ENCODE data around the gene TENM4. TPM values are rescaled to one million over a fixed set of nuclear protein-coding genes. Genes with fewer than 3 reads are reported as not detected.

TENM4 gene
- polyA plus RNA-seq, 3 donors from 2014 or later = not detected

GRCh38 chr11:79438631-79439409 is 2.0 kb downstream of the TENM4 start:
- Mint-ChIP-seq H3K27me3 (ENCODE audit: low read depth in 3 of 3) (peaks cover 13 to 29% (median 18%) of the 10 kb centered on the region in 3 donors), H3K27ac (no peak overlapping the region), H3K9me3 (peaks cover 8 to 34% (median 23%) of the 10 kb centered on the region in 6 donors), H3K4me1 (no peaks in the 10 kb centered on the region), H3K4me3 (no peak overlapping the region), H3K36me3 (peaks cover 0 to 8% (median 4%) of the 10 kb centered on the region in 3 donors)
- no peak for DNase-seq

- H3K27ac Mint-ChIP-seq = no peak overlapping the region
- no peak for DNase-seq
- H3K4me3 Mint-ChIP-seq = no peak overlapping the region
Measured at GRCh38 chr11:79437981-79438630, 2.7 kb downstream of the TENM4 start.

GRCh38 chr11:79437278-79437980 is 3.4 kb downstream of the TENM4 start:
- DNase-seq = no peak
- peak overlapping the region in 1 of 5 donors; percentile 35 for H3K4me3 Mint-ChIP-seq
- H3K9me3 Mint-ChIP-seq = peaks cover 8 to 28% (median 18%) of the 10 kb centered on the region in 6 donors
- H3K36me3 Mint-ChIP-seq = peaks cover 0 to 8% (median 4%) of the 10 kb centered on the region in 3 donors
- no peak overlapping the region for H3K27ac Mint-ChIP-seq
- peaks cover 12 to 29% (median 18%) of the 10 kb centered on the region in 3 donors for H3K27me3 Mint-ChIP-seq (ENCODE audit: low read depth in 3 of 3)
- H3K4me1 Mint-ChIP-seq = no peaks in the 10 kb centered on the region

More at GRCh38 chr11:79437981-79438630, 2.7 kb downstream of the TENM4 start:
- Mint-ChIP-seq H3K36me3 (peaks cover 0 to 8% (median 4%) of the 10 kb centered on the region in 3 donors), H3K27me3 (ENCODE audit: low read depth in 3 of 3) (peaks cover 12 to 29% (median 18%) of the 10 kb centered on the region in 3 donors), H3K4me1 (no peaks in the 10 kb centered on the region), H3K9me3 (peaks cover 8 to 33% (median 18%) of the 10 kb centered on the region in 6 donors)

GRCh38 chr11:79436919-79437277 is 3.9 kb downstream of the TENM4 start:
- peaks cover 0 to 8% (median 4%) of the 10 kb centered on the region in 3 donors for H3K36me3 Mint-ChIP-seq
- H3K27ac Mint-ChIP-seq = no peak overlapping the region
- no peaks in the 10 kb centered on the region for H3K4me1 Mint-ChIP-seq
- peaks cover 10 to 28% (median 17%) of the 10 kb centered on the region in 3 donors for H3K27me3 Mint-ChIP-seq (ENCODE audit: low read depth in 3 of 3)
- no peak for DNase-seq
- peaks cover 8 to 26% (median 17%) of the 10 kb centered on the region in 6 donors for H3K9me3 Mint-ChIP-seq
- peak overlapping the region in 2 of 5 donors; percentile 26 to 35 for H3K4me3 Mint-ChIP-seq

GRCh38 chr11:79434283-79434682 is 6.5 kb downstream of the TENM4 start:
- peaks cover 0 to 3% (median 0%) of the 10 kb centered on the region in 3 donors for H3K36me3 Mint-ChIP-seq
- no peak for DNase-seq
- H3K9me3 Mint-ChIP-seq = peaks cover 4 to 17% (median 9%) of the 10 kb centered on the region in 6 donors
- H3K4me3 Mint-ChIP-seq = no peak overlapping the region
- H3K4me1 Mint-ChIP-seq = no peaks in the 10 kb centered on the region
- H3K27me3 Mint-ChIP-seq (ENCODE audit: low read depth in 3 of 3) = peaks cover 7 to 15% (median 12%) of the 10 kb centered on the region in 3 donors
- H3K27ac Mint-ChIP-seq = no peak overlapping the region

GRCh38 chr11:79432138-79432537 is 8.7 kb downstream of the TENM4 start:
- H3K4me3 Mint-ChIP-seq = no peak overlapping the region
- no peak for DNase-seq
- H3K9me3 Mint-ChIP-seq = peaks cover 4 to 15% (median 8%) of the 10 kb centered on the region in 6 donors
- H3K27me3 Mint-ChIP-seq (ENCODE audit: low read depth in 3 of 3) = peaks cover 7 to 12% (median 11%) of the 10 kb centered on the region in 3 donors
- H3K36me3 Mint-ChIP-seq = peaks cover 0 to 3% (median 0%) of the 10 kb centered on the region in 3 donors
- H3K4me1 Mint-ChIP-seq = no peaks in the 10 kb centered on the region
- no peak overlapping the region for H3K27ac Mint-ChIP-seq

GRCh38 chr11:79431535-79431934 is 9.3 kb downstream of the TENM4 start:
- Mint-ChIP-seq H3K36me3 (no peaks in the 10 kb centered on the region), H3K4me3 (no peak overlapping the region), H3K4me1 (no peaks in the 10 kb centered on the region), H3K27me3 (ENCODE audit: low read depth in 3 of 3) (peaks cover 5 to 7% (median 5%) of the 10 kb centered on the region in 3 donors), H3K27ac (no peak overlapping the region), H3K9me3 (peaks cover 0 to 10% (median 6%) of the 10 kb centered on the region in 6 donors)
- no peak for DNase-seq

GRCh38 chr11:79430280-79430679 is 10.6 kb downstream of the TENM4 start:
- no peak overlapping the region for H3K27ac Mint-ChIP-seq
- no peak overlapping the region for H3K4me3 Mint-ChIP-seq
- peaks cover 0 to 3% (median 0%) of the 10 kb centered on the region in 3 donors for H3K27me3 Mint-ChIP-seq (ENCODE audit: low read depth in 3 of 3)
- H3K9me3 Mint-ChIP-seq = peaks cover 0 to 5% (median 1%) of the 10 kb centered on the region in 6 donors
- no peak for DNase-seq
- no peaks in the 10 kb centered on the region for H3K4me1 Mint-ChIP-seq
- no peaks in the 10 kb centered on the region for H3K36me3 Mint-ChIP-seq

- Mint-ChIP-seq H3K4me3 (no peak overlapping the region), H3K27me3 (ENCODE audit: low read depth in 3 of 3) (peaks cover 0 to 3% (median 0%) of the 10 kb centered on the region in 3 donors), H3K9me3 (peaks cover 0 to 4% (median 2%) of the 10 kb centered on the region in 6 donors), H3K4me1 (no peaks in the 10 kb centered on the region), H3K36me3 (no peaks in the 10 kb centered on the region), H3K27ac (no peak overlapping the region)
- no peak for DNase-seq
Measured at GRCh38 chr11:79428406-79428805, 12.4 kb downstream of the TENM4 start.

- DNase-seq = no peak
- Mint-ChIP-seq H3K4me3 (no peak overlapping the region), H3K36me3 (no peaks in the 10 kb centered on the region), H3K27ac (no peak overlapping the region), H3K27me3 (ENCODE audit: low read depth in 3 of 3) (peaks cover 0 to 3% (median 0%) of the 10 kb centered on the region in 3 donors), H3K4me1 (no peaks in the 10 kb centered on the region), H3K9me3 (peaks cover 0 to 4% (median 2%) of the 10 kb centered on the region in 6 donors)
Measured at GRCh38 chr11:79427611-79428327, 13.1 kb downstream of the TENM4 start.

GRCh38 chr11:79427126-79427525 is 13.7 kb downstream of the TENM4 start:
- no peaks in the 10 kb centered on the region for H3K36me3 Mint-ChIP-seq
- no peak overlapping the region for H3K4me3 Mint-ChIP-seq
- H3K9me3 Mint-ChIP-seq = peaks cover 0 to 4% (median 2%) of the 10 kb centered on the region in 6 donors
- DNase-seq = no peak
- H3K27me3 Mint-ChIP-seq (ENCODE audit: low read depth in 3 of 3) = peaks cover 0 to 3% (median 0%) of the 10 kb centered on the region in 3 donors
- no peaks in the 10 kb centered on the region for H3K4me1 Mint-ChIP-seq
- H3K27ac Mint-ChIP-seq = no peak overlapping the region

- H3K27me3 Mint-ChIP-seq (ENCODE audit: low read depth in 3 of 3) = peaks cover 0 to 3% (median 0%) of the 10 kb centered on the region in 3 donors
- H3K9me3 Mint-ChIP-seq = peaks cover 0 to 4% (median 2%) of the 10 kb centered on the region in 6 donors
- no peak for DNase-seq
- H3K27ac Mint-ChIP-seq = no peak overlapping the region
- no peaks in the 10 kb centered on the region for H3K4me1 Mint-ChIP-seq
- no peaks in the 10 kb centered on the region for H3K36me3 Mint-ChIP-seq
- no peak overlapping the region for H3K4me3 Mint-ChIP-seq
Measured at GRCh38 chr11:79425463-79425862, 15.4 kb downstream of the TENM4 start.

- Mint-ChIP-seq H3K27ac (no peak overlapping the region), H3K27me3 (ENCODE audit: low read depth in 3 of 3) (peaks cover 0 to 3% (median 0%) of the 10 kb centered on the region in 3 donors), H3K4me1 (no peaks in the 10 kb centered on the region), H3K36me3 (no peaks in the 10 kb centered on the region), H3K4me3 (no peak overlapping the region), H3K9me3 (peaks cover 0 to 4% (median 2%) of the 10 kb centered on the region in 6 donors)
- DNase-seq = no peak
Measured at GRCh38 chr11:79423736-79424135, 17.1 kb downstream of the TENM4 start.

Data from immature natural killer cell (primary cell).